ENCODE data around the gene PALMD. TPM values are rescaled to one million over a fixed set of nuclear protein-coding genes. Genes with fewer than 3 reads are reported as not detected.

Gene PALMD
- total RNA-seq, 1 donor from 2014 or later = 0.58 TPM

GRCh38 chr1:99735852-99736251, 89.9 kb downstream of the PALMD start:
- H3K4me1 Mint-ChIP-seq = peaks cover 12% of the 10 kb centered on the region
- no peaks in the 10 kb centered on the region for H3K9me3 Mint-ChIP-seq

DNA sequence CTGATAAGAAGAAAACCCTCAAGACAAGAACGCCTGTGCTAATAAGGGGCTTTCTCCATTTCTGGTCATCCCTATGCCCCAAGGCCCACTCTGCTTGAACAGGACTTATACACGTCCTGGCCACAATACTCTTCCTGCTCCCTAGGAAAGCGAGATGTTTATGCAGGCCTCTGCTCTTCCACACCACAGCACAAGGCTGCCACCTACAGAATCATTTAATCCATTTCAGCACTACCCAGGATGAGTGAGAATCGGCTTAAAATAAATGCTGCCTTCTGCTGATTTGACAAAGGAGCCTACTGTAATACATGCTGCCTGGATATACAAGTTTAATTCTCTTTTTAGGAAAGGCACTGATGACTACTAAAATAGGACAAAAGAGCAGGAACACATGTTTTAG, 91.1 kb downstream of the PALMD start:
- no peak for DNase-seq (ENCODE audit: low spot score in 2 of 2, unreplicated experiment in 2 of 2)
- no peak for TF ChIP-seq CTCF (IDR thresholded peaks at IDR 0.05; ENCODE audit: unreplicated experiment)
- H3K4me3 Mint-ChIP-seq = no peak overlapping the region
- no peak overlapping the region for H3K27ac Mint-ChIP-seq
- H3K9me3 Mint-ChIP-seq = no peaks in the 10 kb centered on the region
- H3K4me1 Mint-ChIP-seq = peaks cover 19% of the 10 kb centered on the region
- peaks cover 27% of the 10 kb centered on the region for H3K36me3 Mint-ChIP-seq
- no peaks in the 10 kb centered on the region for H3K27me3 Mint-ChIP-seq (ENCODE audit: low read depth)

More at GRCh38 chr1:99735852-99736251, 89.9 kb downstream of the PALMD start:
- H3K27me3 Mint-ChIP-seq (ENCODE audit: low read depth) = no peaks in the 10 kb centered on the region
- no peak overlapping the region for H3K4me3 Mint-ChIP-seq
- no peak for DNase-seq (ENCODE audit: low spot score in 2 of 2, unreplicated experiment in 2 of 2)
- H3K36me3 Mint-ChIP-seq = peaks cover 27% of the 10 kb centered on the region
- TF ChIP-seq CTCF (IDR thresholded peaks at IDR 0.05; ENCODE audit: unreplicated experiment) = no peak
- no peak overlapping the region for H3K27ac Mint-ChIP-seq

DNA sequence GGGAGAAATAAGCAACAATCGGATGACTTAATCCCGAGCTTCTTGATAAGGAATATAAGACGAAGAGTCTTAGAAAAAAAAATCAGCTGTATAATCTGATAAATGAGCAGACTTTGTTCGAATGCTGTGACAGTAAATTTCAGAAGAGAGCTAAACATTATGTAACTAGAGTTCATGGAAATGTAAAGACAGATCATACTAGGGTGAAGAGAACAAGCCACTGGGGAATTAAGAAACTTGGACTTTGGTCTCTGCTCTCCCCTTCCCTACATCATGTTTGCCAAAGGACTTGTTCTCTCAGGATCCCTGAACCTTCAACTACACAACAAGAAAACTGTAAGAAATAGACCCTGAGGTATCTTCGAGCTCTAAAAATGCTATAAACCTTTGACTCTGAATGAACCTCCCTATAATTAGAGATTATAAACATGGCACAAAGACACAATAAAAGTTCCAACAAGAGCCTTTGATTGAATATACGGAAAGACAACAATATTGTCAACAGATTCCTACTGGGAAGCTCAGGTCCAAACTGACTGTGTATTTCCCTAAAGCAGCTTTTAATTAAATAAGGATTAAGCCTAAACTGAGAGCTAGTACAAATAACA, 93.0 kb downstream of the PALMD start:
- DNase-seq (ENCODE audit: low spot score in 2 of 2, unreplicated experiment in 2 of 2) = no peak
- Mint-ChIP-seq H3K27me3 (ENCODE audit: low read depth) (no peaks in the 10 kb centered on the region), H3K4me3 (no peak overlapping the region), H3K4me1 (peaks cover 19% of the 10 kb centered on the region), H3K9me3 (no peaks in the 10 kb centered on the region), H3K36me3 (peaks cover 32% of the 10 kb centered on the region), H3K27ac (no peak overlapping the region)
- TF ChIP-seq CTCF (IDR thresholded peaks at IDR 0.05; ENCODE audit: unreplicated experiment) = no peak

DNA sequence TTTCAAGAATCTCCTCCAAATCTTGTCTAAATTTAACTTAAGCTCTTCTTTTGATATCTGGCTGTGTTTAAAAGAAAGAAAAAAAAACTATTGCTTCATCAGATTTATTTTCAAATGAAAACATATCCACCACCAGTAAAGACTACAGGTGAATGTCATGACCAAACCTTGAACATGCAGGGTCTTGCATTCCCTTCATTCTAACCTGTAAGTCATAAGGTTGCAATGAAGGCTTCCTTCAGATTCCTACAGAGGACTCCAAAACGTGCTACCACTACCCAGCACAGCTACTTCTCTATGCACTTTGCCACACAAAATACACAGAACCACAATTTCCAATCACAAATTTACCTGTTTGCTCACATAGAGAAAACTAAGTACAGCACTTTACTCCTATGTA, 94.2 kb downstream of the PALMD start:
- Mint-ChIP-seq H3K27me3 (ENCODE audit: low read depth) (no peaks in the 10 kb centered on the region), H3K9me3 (no peaks in the 10 kb centered on the region), H3K27ac (no peak overlapping the region), H3K36me3 (peaks cover 36% of the 10 kb centered on the region), H3K4me1 (peaks cover 19% of the 10 kb centered on the region), H3K4me3 (no peak overlapping the region)
- TF ChIP-seq CTCF (IDR thresholded peaks at IDR 0.05; ENCODE audit: unreplicated experiment) = no peak
- DNase-seq (ENCODE audit: low spot score in 2 of 2, unreplicated experiment in 2 of 2) = no peak

Other genes starting within 250 kb of the PALMD start
- 19.5 to 22.5 TPM (median 20.4 TPM) in 3 replicates for gene FRRS1, start 120.5 kb downstream of the PALMD start, total RNA-seq
- gene AGL, start 204.2 kb downstream of the PALMD start, total RNA-seq = 25.0 to 27.1 TPM (median 25.7 TPM) in 3 replicates